HCEC 1CT (cell line): ENCODE measurements around the gene BEST4.
A peak's percentile ranks its signal among the peaks of the same experiment; 100 is the strongest.
"Not testable (repeated sequence)": the region's sequence is repeated elsewhere in the genome, so short reads cannot be mapped to it uniquely, and the experiment has no call there.

ENCODE experiments used
- DNase-seq: peaks from one replicate; pipeline ENCODE4 v3.0.0-alpha.2; 2017

The BEST4 gene

GRCh38 chr1:44801491-44802305, 13.7 kb upstream of the BEST4 start:
- no peak for DNase-seq

- DNase-seq, result peak; percentile 97
Measured at GRCh38 chr1:44799770-44800584, 12.0 kb upstream of the BEST4 start, which contains the start of gene PLK3. Gene PLK3, plus strand, starts transcription at chr1:44800377. Its CDS starts 87 bp downstream, at chr1:44800464.

GRCh38 chr1:44798481-44799365, 10.8 kb upstream of the BEST4 start:
- no peak for DNase-seq

DNA sequence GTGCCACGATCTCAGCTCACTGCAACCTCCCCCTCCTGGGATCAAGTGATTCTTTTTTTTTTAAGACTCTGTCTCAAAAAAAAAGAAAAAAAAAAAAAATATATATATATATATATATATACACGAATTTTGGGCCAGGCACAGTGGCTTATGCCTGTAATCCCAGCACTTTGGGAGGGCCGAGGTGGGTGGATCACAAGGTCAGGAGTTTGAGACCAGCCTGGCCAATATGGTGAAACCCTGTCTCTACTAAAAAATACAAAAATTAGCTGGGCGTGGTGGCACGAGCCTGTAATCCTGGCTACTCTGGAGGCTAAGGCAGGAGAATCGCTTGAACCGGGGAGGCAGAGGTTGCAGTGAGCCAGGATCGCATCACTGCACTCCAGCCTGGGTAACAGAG, 9.9 kb upstream of the BEST4 start:
- not testable (repeated sequence) for DNase-seq

DNA sequence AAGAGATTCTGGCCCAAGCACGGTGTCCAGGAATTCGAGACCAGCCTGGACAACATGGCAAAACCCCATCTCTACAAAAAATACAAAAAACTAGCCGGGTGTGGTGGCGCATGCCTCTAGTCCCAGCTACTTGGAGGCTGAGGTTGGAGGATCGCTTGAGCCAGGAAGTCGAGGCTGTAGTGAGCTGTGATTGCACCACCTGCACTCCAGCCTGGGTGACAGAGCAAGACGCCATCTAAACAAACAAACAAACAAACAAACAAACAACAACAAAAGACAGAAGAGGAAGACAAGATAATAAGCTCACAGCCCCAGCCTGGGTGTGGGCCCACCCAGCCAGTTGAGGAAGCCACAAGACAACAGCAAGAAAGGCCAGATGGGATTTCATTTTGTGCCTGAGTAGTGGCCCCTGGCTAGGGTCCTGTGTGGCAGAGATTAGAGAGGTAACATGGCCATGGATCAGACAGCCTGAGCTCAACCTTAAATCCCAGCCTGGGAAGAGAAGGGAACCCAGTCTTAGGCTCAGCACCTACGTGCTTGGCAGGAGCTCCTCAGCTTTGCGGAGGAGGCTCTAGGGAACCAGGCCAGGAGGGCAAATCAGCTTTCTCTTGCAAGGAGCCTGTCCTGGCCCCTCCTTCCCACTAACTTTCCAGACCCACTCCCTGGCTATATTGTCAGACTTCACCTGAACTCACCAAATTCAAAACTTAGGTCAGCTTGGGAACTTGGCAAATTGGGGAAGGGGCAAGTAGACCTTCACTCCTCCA, 4.9 kb upstream of the BEST4 start:
- DNase-seq, result no peak

DNA sequence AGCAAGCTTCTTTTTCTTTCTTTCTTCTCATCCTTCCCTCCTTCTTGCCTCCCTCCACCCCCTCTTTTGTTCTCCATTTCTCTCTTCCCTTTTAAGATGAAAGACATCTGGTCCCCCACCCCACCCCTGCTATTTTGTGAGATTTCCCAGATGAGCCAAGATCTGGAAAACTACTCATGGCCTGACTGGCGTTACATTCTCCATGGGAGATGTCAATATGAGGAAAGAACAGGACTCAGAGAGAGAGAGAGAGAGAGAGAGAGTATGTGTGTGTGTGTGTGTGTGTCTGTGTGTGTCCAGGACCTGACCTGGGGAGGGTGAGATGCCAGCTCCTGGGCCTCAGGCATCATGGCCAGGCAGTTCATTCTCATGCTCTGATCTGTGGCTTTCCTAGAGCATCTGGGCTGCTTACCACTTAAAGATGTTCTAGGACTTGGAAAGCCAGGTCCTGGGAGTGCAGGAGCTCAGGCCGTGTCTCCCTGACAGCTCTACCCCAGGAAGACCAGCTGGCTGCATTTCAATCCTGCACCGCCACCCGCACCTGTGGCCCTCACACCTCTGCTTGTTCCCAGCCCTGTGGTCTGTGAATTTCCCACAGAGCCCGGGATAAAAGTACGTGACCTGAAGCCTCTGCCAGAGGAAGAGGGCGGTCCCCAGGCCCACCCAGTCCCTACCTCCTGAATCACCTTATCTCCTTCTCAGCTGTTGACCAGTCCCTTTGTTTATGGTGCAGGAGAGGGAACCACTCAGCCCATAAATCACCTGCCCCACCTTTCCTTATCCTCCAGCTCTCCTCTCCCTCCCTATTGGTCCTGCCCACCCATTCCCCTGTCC, 3.2 kb upstream of the BEST4 start:
- no peak for DNase-seq

- no peak for DNase-seq
Measured at GRCh38 chr1:44787506-44787905, 464 bp downstream of the BEST4 start.

GRCh38 chr1:44786841-44787426, 1.0 kb downstream of the BEST4 start:
- DNase-seq, result no peak

- no peak for DNase-seq
Measured at GRCh38 chr1:44786138-44786840, 1.7 kb downstream of the BEST4 start.

- DNase-seq, result no peak
Measured at GRCh38 chr1:44785501-44786137, 2.4 kb downstream of the BEST4 start.

DNA sequence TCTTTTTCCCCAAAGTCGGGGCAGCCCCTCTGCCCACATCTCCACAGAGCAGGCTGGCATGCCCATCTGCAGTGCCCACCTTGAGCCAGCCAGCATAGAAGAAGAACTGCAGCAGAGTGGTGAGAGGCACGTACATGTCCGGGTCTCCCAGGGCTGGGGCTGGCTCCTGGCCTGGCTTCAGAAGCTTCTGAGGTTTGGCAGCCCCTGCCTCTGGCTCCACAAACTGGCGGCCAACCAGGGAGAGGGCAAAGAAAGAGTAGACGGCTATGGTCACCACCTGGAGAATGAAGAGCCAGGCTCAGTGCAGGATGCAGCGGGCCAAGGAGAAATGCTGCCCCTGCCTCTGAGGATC, 3.0 kb downstream of the BEST4 start:
- no peak for DNase-seq

- no peak for DNase-seq
Measured at GRCh38 chr1:44784094-44785028, 3.6 kb downstream of the BEST4 start.

- no peak for DNase-seq
Measured at GRCh38 chr1:44783697-44784093, 4.3 kb downstream of the BEST4 start.

- DNase-seq, result no peak
Measured at GRCh38 chr1:44780583-44781121, 7.3 kb downstream of the BEST4 start.

DNA sequence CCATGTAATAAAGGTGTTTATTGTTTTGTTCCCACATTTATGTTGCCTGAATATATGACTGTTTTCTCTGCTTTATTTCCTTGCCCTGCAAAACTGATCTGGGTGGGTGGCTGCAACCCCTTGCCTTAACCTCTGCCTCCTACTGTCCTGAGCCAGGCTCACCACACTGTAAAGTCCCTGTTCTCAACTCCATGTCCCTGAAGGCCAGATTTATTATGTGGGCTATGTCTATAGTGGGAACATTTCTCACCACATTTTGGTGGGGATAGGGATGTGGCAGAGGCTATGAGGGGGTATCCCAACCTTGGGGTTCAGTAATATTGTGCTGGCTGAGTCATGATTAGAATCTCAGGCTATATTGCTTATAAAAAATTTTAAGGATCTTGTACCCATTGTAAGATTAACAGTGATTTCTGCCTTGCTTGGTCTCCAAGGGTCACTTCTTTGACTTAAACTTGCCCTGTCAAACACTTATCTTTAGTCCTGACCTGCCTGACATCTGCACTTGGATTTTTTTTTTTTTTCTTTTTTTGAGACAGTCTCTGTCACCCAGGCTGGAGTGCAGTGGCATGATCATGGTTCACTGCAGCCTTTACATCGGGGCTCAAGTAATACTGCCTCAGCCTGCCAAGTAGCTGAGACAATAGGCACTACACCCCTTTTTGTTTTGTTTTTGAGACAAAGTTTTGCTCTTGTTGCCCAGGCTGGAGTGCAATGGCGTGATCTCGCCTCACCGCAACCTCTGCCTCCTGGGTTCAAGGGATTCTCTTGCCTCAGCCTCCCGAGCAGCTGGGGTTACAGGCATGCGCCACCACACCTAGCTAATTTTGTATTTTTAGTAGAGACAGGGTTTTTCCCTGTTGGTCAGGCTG, 9.0 kb downstream of the BEST4 start:
- DNase-seq, result no peak

DNA sequence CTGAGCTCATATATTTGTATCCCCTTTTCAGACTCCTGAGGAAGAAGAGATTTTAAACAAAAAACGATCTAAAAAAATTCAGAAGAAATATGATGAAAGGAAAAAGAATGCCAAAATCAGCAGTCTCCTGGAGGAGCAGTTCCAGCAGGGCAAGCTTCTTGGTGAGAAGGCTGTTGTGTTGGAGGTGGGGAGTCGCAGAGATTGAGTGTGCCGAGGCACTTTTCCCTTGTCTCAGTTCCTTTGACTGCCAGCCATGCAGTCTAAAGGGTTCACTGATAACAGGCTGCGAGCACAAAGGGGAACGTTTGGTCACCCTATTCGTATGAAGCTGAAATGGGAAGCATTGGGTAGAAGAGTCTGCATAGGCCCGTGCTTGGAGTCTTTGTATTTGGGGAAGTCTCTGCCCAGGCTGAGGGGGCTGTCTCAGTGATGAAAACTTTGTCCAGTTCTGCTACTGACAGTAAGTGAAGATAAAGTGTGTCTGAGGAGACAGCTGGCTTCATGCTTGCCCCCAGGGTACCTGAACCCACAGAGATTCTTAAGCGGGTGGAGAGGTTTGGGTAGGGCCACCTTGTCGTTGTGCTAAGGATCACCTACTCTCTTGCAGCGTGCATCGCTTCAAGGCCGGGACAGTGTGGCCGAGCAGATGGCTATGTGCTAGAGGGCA, 9.9 kb downstream of the BEST4 start:
- DNase-seq, result no peak

- no peak for DNase-seq
Measured at GRCh38 chr1:44777547-44777946, 10.4 kb downstream of the BEST4 start.
